ENCODE data around the gene HORMAD2.

The HORMAD2 gene

GRCh38 chr22:30044881-30045493 lies 35.3 kb upstream of the HORMAD2 start:
- in situ Hi-C loops (cut with MboI; ENCODE audit: low sequenced_read_pairs, unreplicated experiment): no loop called here
- no peak for TF ChIP-seq CTCF (IDR thresholded peaks at IDR 0.05; ENCODE audit: borderline replicate concordance, control extremely low read depth, extremely low read depth, insufficient read depth, missing control alignments)
- DNase-seq (ENCODE audit: low spot score): no peak

GRCh38 chr22:30045494-30045887 lies 34.8 kb upstream of the HORMAD2 start:
- in situ Hi-C loops (cut with MboI; ENCODE audit: low sequenced_read_pairs, unreplicated experiment): no loop called here
- DNase-seq (ENCODE audit: low spot score): no peak
- no peak for TF ChIP-seq CTCF (IDR thresholded peaks at IDR 0.05; ENCODE audit: borderline replicate concordance, control extremely low read depth, extremely low read depth, insufficient read depth, missing control alignments)

- no peak for DNase-seq (ENCODE audit: low spot score)
- no peak for TF ChIP-seq CTCF (IDR thresholded peaks at IDR 0.05; ENCODE audit: borderline replicate concordance, control extremely low read depth, extremely low read depth, insufficient read depth, missing control alignments)
- in situ Hi-C loops (cut with MboI; ENCODE audit: low sequenced_read_pairs, unreplicated experiment): no loop called here
Measured at GRCh38 chr22:30045901-30046715, 34.2 kb upstream of the HORMAD2 start.

- DNase-seq (ENCODE audit: low spot score): no peak
- TF ChIP-seq CTCF (IDR thresholded peaks at IDR 0.05; ENCODE audit: borderline replicate concordance, control extremely low read depth, extremely low read depth, insufficient read depth, missing control alignments): no peak
- in situ Hi-C loops (cut with MboI; ENCODE audit: low sequenced_read_pairs, unreplicated experiment): no loop called here
Measured at GRCh38 chr22:30046716-30047363, 33.4 kb upstream of the HORMAD2 start.

GRCh38 chr22:30047364-30047738 lies 32.9 kb upstream of the HORMAD2 start:
- no peak for TF ChIP-seq CTCF (IDR thresholded peaks at IDR 0.05; ENCODE audit: borderline replicate concordance, control extremely low read depth, extremely low read depth, insufficient read depth, missing control alignments)
- peak; percentile 51 for DNase-seq (ENCODE audit: low spot score)
- in situ Hi-C loops (cut with MboI; ENCODE audit: low sequenced_read_pairs, unreplicated experiment): no loop called here

GRCh38 chr22:30048681-30049080 lies 31.6 kb upstream of the HORMAD2 start:
- no peak for DNase-seq (ENCODE audit: low spot score)
- in situ Hi-C loops (cut with MboI; ENCODE audit: low sequenced_read_pairs, unreplicated experiment): no loop called here
- no peak for TF ChIP-seq CTCF (IDR thresholded peaks at IDR 0.05; ENCODE audit: borderline replicate concordance, control extremely low read depth, extremely low read depth, insufficient read depth, missing control alignments)

Measured in GM13976 (cell line).